HuH-7 (cell line): ENCODE results near the gene C3AR1.
"Not testable (repeated sequence)": the region's sequence is repeated elsewhere in the genome, so short reads cannot be mapped to it uniquely, and the experiment has no call there.

ENCODE experiments used
- DNase-seq: peaks from one replicate; pipeline ENCODE4 v3.0.0; 2011; ENCODE audit warnings: low spot score

The C3AR1 gene

DNA sequence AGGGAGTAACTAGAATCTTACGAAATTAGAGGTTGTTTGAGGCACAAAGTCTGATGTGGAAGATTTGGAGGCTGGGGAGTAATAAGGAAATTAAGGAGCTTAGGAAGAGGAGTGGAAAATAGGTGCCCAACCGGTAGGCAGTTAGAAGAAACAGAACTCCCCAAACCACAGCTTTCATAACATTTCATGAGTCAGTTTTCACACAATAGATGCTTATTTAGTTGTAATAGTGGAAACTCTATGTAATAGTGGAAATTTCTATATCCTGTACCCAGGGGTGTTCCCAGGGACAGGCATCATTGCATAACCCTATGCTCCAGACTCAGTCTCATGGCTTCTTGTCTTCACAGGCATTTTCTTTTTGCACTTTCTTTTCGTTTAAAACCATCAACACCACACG lies 8.3 kb downstream of the C3AR1 start:
- no peak for DNase-seq

DNA sequence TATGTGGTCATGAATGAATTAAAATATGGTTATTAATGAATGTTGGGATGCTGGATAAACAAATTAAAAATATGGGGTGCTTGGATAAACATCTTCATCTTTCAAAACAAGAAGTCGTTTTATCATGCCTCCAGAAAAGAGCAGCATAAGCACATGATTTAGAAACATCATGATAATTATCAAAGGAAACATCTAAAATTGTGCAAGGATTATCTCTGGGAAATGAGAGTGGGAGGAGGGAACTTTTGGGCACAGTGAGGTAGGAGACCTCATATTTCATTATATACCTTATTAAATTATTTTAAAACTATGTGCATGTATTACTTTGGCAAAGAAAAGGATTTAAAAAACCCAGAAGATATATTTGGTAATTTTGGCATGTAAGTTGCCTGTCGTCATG lies 8.9 kb downstream of the C3AR1 start:
- DNase-seq, result no peak

DNA sequence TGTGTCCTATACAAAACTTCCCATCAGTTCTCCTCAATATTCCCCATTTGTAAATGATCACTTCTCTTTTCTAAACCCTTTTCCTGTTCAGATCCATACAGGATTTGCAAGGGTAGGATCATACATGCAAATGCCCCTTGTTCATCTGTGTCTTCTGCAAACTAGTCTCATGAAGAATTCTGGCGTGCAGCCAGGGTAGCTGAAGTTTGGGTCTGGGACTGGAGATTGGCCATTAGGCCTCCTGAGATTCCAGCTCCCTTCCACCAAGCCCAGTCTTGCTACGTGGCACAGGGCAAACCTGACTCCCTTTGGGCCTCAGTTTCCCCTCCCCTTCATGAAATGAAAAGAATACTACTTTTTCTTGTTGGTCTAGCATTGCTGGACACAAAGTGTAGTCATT lies 11.3 kb downstream of the C3AR1 start:
- no peak for DNase-seq

DNA sequence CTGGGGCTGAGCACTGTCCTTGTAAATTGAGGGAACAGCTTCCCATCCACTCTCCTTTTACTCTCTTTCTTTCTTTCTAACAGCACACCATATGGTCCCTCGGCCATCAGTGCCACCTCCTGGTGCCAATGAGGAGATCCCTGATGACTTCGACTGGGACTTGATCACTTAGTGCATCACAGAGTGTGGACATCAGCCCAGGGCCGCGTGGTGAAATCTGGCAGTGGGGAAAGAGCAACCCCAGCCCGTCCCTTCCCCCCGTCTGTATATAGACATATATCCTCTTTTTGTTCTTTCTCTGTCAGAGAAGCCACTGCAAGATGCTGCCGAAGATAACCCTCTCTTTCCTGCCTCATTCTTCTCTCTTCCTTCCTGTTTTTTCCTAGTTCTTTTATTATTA lies 13.5 kb downstream of the C3AR1 start:
- DNase-seq, result no peak

DNA sequence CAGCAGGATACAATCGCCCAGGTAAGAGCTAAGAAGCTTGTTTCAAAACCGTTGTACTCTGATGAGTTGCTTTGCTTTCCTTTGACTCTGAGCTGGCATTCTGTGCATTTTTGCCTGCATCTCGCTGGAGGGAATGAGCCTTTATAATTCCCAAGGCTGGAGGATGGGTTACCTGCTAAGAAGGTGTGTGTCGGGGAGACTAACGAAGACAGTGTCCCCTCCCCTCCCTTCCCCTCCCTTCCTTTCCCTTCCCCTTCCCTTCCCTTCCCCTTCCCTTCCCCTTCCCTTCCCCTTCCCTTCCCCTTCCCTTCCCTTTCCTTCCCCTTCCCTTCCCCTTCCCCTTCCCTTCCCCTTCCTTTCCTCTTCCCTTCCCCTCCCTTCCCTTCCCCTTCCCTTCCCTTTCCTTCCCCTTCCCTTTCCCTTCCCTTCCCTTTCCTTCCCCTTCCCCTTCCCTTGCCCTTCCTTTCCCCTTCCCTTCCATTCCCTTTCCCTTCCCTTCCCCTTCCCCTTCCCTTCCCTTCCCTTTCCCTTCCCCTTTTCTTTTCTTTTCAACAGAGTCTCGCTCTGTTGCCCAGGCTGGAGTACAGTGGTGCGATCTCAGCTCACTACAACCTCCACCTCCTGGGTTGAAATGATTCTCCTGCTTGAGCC lies 15.4 kb downstream of the C3AR1 start:
- DNase-seq, result no peak

DNA sequence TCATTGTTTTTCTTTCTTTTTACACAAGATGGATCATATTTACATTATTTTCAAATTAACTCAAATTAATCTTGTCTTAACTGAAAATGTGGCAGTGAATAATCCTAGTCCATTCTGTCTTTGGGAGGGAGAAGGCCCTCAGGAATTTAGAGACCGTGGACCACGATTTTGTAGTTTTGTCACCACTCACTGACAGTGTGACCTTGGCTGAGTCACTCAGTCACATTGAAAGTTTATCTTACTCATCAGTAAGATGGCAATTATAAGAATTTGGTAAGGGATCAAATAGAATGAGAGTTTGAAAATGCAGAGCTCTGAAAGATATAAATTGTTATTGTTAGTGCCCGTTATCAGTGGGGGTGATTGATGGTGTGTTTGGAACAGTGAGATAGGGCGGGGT lies 17.3 kb downstream of the C3AR1 start:
- no peak for DNase-seq

DNA sequence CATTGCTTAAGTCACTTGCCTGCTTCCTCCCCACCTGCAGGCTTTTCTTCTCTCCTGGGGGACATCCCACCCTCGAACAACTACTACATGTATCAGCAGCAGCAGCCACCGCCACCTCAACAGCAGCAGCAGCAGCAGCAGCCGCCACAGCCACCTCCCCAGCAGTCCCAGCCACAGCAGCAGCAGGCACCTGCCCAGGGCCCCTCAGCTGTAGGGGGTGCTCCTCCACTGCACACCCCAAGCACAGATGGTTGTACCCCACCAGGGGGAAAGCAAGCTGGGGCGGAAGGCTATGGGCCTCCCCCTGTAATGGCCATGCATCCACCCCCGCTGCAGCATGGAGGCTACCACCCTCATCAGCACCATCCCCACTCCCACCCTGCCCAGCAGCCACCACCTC lies 18.3 kb downstream of the C3AR1 start:
- no peak for DNase-seq

DNA sequence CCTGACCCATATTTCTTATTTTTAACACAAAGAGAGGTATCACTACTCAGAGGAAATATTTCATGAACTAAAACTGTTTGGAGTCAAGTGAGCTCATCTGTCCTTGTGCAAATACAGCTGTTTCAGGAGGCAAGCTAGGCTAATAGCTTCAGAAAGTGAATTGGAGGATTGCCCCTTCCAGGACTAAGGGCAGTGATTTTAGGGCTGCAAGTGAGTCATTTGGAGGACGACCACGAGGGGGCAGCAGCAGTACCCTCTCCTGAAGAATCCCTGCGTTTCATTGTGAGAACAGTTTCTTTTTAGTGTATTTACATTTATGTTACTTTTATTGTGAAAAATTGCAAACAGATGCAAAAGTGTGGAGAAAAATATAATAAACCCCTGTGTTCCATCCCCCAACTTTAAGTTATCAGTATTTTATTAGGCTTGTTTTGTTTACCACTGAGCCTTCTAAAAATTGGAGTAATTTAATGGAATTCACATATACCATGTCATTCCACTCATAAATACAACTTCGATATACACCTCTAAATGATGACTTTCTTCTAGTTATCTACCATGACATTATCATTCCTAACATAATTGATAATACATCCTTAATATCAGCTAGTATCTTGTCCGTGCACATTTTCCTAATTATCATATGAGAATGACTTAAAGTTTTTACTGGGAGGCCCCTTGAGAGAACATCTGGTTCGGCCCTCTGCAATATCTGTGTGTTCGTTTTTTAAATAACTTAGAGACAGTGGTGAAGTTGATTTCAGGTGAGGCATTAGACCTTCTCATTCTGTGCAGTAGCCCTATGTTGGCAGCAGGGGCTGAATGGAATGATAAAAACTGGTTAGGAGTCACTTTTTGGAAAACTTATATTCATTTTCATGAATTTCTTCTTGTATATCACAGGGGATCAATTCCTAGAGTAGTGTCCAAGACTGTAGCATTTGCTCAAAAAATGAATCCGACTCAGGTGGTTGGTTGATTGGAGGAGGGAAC lies 19.9 kb downstream of the C3AR1 start:
- DNase-seq, result peak; percentile 73

DNA sequence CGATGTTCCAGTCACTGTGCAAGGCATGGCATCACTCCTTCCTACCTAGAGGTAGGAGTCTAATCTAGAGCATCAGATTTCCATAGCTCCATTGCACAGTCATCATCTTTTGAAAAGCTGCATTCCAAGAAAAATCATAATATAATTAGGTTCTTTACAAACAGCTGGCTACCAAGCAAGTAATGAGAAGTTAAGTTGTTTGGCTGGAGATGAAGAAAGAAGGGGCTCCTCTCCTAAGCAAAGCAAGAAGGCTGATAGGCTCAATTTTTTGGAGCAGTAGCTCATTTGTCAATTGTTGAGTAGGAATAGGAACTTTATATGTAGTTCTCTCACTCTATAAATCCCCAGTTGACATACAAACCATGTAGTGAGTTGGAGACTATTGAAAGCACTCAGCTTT lies 25.4 kb downstream of the C3AR1 start:
- no peak for DNase-seq

DNA sequence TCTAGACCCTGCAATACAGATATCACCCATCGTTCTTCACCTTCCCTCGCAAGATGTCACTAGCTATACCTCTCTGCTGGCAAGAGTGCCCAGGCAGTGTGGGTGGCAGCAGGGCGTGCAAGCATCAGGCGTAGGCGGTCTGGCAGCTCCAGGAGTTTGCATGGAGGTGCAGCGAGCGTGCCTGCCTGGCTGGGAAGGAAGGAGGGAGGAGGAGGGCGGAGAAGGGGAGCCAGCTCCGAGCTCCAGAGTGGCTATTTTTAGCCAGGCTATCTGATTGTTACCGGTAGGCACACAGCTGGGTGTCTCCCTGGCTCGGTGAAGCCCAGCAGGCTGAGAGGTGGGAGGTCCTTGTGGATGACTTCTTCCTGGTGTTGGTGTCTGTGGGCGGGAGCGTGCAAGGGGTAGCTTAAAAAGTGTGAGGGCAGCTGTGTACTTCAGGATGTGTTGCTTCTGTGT lies 27.5 kb downstream of the C3AR1 start:
- no peak for DNase-seq

DNA sequence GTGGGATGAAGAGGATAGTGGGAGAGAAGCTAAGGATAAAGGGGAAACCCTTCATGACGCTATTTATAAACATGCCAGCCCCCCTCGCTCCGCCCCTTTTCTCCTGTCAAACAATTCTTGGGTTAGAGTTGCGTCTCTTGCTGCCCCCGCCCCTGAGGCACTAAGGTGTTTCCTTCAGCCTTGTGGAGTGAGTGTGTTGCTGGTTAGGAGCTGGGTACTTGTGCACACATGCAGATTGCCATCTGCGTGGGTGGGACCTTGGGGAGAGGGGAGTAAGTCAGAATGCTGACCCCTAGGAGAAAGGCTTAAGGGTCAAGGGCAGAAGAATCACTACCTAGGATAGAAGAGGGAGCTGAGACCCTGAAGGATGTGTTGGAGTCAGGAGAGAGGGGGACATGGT lies 28.2 kb downstream of the C3AR1 start:
- DNase-seq, result no peak

DNA sequence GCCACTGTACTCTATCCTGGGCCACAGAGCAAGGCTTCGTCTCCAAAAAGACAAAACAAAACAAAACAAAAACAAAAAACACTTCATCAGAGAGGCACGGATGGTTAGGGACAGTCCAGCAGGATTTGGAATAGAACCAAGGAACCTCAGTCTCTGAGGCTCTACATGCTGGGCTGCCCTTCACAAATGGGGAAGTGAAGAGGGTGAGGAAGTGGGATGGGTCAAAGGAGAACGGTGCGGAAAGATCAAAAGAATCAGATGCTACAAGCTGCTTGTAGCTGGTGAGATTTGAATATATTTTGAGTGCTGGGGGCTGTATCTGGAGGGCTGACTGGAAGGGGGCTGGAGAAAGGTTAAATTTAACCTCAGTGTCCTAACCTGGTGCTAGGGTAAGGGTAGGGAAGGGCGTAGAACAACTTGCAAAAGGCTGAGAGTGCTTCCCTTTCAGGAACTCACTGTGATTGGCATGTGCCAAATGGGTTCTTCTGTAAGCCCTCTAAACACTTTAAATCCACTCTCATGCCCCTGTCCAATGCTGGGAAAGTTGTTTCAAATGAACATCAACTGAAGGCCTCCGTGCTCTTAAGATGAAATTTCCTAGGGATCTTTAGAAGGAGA lies 29.0 kb downstream of the C3AR1 start:
- no peak for DNase-seq

DNA sequence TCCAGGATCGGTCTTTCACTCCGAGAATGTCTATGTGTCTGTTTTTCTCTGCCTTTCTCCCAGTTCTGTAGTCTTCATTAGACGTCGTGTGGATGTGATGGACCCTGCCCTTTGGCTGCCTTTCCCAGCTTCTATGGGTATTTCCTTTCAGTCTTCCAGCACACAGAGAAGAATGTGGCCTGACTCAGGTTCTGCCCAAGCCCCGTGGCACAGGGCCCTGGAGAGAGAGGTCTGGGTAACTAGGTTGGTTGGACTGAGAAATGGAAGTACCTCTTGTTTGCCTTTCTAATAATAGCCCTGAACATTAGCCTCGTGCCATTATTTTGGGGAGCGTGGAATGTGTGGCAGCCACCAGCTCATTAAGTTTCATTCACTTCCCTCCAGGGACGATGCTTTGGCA lies 29.8 kb downstream of the C3AR1 start:
- no peak for DNase-seq

DNA sequence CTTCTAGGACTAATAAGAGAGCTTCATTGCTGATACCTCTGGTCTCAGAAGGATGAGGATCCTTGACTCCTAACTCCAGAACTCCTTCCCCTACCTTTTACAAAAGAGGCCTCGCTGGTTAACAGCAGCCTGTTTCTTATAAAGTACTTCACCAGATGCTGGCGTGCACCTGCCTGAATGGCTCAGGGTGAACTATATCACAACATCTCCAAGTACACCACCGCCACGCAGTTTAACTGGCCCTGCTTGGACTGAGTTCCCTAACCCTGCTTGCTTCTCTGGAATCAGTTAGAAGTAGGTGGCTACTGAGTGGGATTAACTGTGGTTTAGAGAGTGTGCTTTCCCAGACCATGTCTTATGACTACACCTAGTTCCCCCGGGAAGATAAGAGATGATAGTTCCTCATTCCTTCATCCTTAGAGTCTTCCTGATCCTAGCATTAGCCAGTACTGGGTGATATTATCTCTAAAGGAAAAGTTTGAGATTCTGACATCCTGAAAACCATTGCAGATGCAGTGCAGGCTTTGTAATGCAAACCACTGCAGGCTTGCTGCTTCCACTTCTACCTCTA lies 30.6 kb downstream of the C3AR1 start:
- no peak for DNase-seq

DNA sequence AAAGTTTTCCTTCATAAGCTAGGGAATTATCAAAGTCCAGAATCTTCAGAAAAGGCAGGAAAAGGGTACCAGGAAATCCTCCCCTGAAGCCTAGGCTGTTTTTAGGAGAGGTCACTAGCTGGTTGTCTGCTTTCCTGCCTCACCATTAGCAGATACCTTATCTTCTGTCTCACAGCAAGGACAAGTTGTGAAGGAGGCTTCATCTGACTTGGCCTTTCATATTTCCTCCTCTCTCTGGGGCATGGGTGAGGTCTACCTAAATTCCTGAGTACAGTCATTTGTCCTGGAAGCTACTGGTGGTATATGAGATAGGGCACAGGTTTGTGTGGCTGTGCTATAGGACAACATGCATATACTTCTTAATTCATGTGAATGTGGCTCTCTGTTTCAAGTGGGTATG lies 31.4 kb downstream of the C3AR1 start:
- no peak for DNase-seq

DNA sequence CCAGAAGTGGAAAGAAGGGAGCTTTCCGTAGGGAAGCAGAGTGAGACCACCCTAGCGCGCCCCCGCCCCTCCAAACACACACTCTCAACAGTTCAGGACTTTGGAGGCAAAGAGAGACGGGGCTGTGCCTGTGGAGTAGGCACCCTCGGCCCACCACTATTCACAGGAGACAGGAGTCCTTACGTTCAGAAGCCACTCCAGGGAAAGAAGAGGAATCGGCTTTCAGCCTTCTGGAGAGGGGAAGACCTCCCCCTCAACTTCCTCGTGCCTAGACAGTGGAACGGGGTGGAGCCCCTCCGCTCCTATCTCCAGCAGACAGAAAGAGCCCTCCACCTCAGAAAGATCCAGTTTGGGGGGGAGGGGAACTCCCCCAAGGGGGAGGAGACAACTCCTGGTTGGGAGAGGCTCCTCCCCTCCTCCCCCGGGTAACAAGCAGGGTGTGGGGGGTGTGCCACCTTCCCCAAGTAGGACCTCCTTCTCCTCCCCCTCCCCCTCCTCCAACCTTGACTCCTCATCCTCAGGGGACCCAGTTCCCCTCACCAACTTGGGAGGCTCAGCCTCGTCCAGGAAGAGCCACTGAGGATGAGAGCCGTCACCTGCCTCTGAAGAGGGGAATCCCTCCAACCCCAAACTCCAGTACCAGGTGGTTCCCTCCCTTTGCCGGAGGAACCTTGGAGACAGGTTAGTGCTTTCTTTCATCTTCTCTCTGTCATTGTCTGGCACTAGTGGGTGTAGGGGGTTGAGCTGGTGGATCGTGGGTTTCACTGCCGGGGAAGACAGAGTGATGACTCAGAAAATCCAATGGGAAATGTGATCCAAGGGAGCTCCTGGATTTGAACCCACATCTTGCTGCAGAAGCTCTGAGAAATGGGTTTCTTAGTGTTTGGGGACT lies 32.8 kb downstream of the C3AR1 start:
- peak; percentile 44 for DNase-seq

DNA sequence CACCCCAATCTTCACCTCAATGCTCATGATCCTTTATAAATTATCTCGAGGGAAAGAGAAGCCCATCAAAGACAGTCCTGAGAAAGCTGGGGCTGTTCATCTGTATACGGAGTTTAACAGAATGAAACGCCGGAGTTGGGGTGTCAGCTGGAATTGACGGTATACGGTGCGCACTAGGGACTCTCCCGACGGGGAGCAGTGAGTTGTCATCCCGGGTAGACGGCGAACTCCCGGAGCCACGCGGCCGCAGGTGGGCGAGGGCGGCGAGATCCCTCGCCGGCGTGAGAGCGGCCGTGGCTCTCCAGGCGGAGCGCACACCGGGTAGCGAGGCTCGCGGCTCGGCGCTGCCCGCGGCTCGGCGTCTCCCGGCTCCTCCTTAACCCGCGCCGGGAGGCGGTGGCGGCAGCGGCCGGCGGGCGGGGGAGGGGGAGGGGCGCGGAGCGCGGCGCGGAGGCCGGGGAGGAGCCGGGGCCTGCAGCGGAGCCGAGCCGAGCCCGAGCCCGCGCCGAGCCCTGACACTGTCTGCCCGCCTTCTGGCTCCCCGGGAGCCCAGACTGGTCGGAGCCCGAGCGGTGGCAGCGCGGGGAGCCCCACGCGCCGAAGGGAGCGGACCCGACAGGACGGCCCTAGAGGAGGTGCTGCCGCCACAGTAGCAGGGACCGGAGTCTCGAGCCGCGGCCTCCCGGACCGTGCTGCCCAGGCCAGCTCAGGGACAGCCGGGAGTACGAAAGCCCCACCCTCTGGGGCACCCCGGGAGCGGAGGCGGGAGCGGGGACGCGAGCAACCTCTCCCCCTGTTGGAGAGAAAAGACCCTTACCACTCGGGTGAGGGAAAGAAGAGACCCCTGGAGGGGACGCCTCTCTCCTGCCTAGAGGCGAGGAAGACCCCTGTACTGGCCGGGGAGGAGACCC lies 33.7 kb downstream of the C3AR1 start, which contains the start of gene FOXJ2:
FOXJ2 (plus strand) TSS at position 475 of the 911 bp plus-strand sequence. CDS start 7,117 bp downstream, outside the sequence.
- DNase-seq, result peak; percentile 70

DNA sequence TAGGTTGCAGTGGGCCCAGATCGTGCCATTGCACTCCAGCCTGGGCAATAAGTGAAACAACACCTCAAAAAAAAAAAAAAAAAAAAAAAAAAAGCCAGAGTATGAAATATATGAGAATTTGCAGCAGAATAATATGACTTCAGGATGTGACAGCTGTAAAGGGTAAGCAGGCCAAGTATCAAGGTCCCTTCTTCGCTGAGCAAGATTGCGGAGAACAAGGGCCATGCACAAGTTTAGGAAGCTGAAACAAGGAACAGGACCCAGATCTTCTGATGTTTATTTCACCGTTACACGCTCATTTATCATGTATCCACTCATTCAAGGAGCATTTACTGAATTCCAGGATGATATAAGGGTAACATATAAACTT lies 34.3 kb downstream of the C3AR1 start:
- no peak for DNase-seq

DNA sequence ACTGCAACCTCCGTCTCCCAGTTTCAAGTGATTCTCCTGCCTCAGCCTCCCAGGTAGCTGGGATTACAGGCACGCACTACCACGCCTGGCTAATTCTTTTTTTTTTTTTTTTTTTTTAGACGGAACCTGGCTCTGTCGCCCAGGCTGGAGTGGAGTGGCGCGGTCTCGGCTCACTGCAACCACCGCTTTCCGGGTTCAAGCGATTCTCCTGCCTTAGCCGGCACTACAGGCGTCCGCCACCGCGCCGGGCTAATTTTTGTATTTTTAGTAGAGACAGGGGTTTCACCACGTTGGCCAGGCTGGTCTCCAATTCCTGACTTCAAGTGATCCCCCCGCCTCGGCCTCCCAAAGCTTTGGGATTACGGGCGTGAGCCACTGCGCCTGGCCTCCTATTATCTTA lies 35.1 kb downstream of the C3AR1 start:
- DNase-seq, result not testable (repeated sequence)

DNA sequence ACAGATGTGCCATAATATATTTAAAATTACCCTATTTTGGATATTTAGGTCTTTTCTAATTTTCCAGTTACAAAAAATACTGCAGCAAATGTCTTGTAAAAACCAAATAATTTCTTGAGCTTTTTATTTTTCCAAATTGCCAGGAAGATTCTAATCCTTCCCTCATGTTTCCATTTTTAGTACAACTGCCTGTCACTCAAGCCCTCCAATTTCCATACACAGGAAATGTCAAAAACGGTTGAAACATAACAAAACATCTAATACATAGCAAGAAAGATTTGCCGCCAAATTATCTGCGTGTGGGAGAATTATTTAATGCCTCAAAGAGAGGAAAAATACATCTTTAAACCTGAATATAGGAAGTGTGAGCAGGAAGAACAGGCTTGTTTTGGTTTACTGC lies 36.0 kb downstream of the C3AR1 start:
- no peak for DNase-seq
